ENCODE measurements around the gene CNTFR.

GRCh38 chr9:34514816-34515215 is 74.7 kb downstream of the CNTFR start:
- TF ChIP-seq ZNF114 (CRISPR knock-in tag; IDR thresholded peaks at IDR 0.05) (no peak), EZH2 (IDR thresholded peaks at IDR 0.05; ENCODE audit: low read depth, unreplicated experiment) (no peak)
- TF ChIP-seq, protein P1, sequence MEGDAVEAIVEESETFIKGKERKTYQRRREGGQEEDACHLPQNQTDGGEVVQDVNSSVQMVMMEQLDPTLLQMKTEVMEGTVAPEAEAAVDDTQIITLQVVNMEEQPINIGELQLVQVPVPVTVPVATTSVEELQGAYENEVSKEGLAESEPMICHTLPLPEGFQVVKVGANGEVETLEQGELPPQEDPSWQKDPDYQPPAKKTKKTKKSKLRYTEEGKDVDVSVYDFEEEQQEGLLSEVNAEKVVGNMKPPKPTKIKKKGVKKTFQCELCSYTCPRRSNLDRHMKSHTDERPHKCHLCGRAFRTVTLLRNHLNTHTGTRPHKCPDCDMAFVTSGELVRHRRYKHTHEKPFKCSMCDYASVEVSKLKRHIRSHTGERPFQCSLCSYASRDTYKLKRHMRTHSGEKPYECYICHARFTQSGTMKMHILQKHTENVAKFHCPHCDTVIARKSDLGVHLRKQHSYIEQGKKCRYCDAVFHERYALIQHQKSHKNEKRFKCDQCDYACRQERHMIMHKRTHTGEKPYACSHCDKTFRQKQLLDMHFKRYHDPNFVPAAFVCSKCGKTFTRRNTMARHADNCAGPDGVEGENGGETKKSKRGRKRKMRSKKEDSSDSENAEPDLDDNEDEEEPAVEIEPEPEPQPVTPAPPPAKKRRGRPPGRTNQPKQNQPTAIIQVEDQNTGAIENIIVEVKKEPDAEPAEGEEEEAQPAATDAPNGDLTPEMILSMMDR (conservative IDR thresholded peaks at IDR 0.05; ENCODE audit: low read depth in 2 of 2), result no peak

Data from GM23338 (cell line).